IMR-90 (cell line): ENCODE results near the gene WRAP73. TPM values are rescaled to one million over a fixed set of nuclear protein-coding genes. Genes with fewer than 3 reads are reported as not detected.

ENCODE experiments used
- ATAC-seq: fragments of 200-7000 bp; cut with Tn5 transposase; 2 replicates; pipeline ENCODE4 v1.9.1; 2020; ENCODE audit warnings: low read depth, mild to moderate bottlenecking, moderate library complexity
- BruUV-seq: library from RNA; stranded (reverse); fragments of 400-500 nt; replicated peaks from 2 replicates; lab custom pipeline; 2021; lab: Mats Ljungman, UMichigan
- CTCF ChIA-PET: fragments of 300-600 bp; formaldehyde crosslinking; extraction: SDS; loops from one replicate; lab custom pipeline; 2021; ENCODE audit warnings: antibody characterized with exemption; lab: Yijun Ruan, JAX
- POLR2A ChIA-PET: fragments of 300-600 bp; sonication (Branson Sonifier 250); formaldehyde crosslinking; loops from one replicate; lab custom pipeline; 2022; ENCODE audit warnings: antibody characterized with exemption; ENCODE audit not compliant: unreplicated experiment; lab: Charles Lee
- DNase-seq: peaks from one replicate; pipeline ENCODE4 v3.0.0; 2013
- H2AFZ ChIP-seq: replicated peaks from 2 replicates; pipeline ENCODE3; 2013; ENCODE audit warnings: low read length, mild to moderate bottlenecking; ENCODE audit not compliant: poor library complexity
- H2AK5ac ChIP-seq: 2 replicates; pipeline ENCODE4 v1.6.1; 2013; ENCODE audit warnings: low read depth, low read length, inconsistent platforms
- H2AK9ac ChIP-seq: replicated peaks from 2 replicates; pipeline ENCODE3; 2013; ENCODE audit warnings: mild to moderate bottlenecking, low read depth, low read length, moderate library complexity; ENCODE audit not compliant: poor library complexity
- H2BK120ac ChIP-seq: 2 replicates; pipeline ENCODE4 v1.6.1; 2013; ENCODE audit warnings: low read depth, low read length, inconsistent platforms
- H2BK15ac ChIP-seq: 3 replicates; pipeline ENCODE4 v1.6.1; 2013; ENCODE audit warnings: low read depth, low read length, inconsistent platforms
- H2BK20ac ChIP-seq: 2 replicates; pipeline ENCODE4 v1.6.1; 2013; ENCODE audit warnings: low read depth, mild to moderate bottlenecking, inconsistent platforms, low read length, moderate library complexity
- H2BK5ac ChIP-seq: 2 replicates; pipeline ENCODE4 v1.6.1; 2013; ENCODE audit warnings: mild to moderate bottlenecking, low read depth, low read length, inconsistent platforms; ENCODE audit not compliant: poor library complexity, severe bottlenecking
- H3K14ac ChIP-seq: replicated peaks from 2 replicates; pipeline ENCODE4 v1.6.1; 2013; ENCODE audit warnings: low read depth, low read length, inconsistent platforms
- H3K18ac ChIP-seq: 2 replicates; pipeline ENCODE4 v1.6.1; 2013; ENCODE audit warnings: low read depth, low read length, control low read depth
- H3K23ac ChIP-seq: 2 replicates; pipeline ENCODE4 v1.6.1; 2013; ENCODE audit warnings: low read depth, low read length, inconsistent platforms
- H3K27ac ChIP-seq: 2 replicates; pipeline ENCODE4 v1.5.1; 2013; ENCODE audit warnings: mild to moderate bottlenecking, control low read depth, low read length; ENCODE audit not compliant: insufficient read depth
- H3K27me3 ChIP-seq: 2 replicates; pipeline ENCODE4 v1.6.1; 2013; ENCODE audit warnings: low read length; ENCODE audit not compliant: control insufficient read depth, insufficient read depth
- H3K36me3 ChIP-seq: 2 replicates; pipeline ENCODE4 v1.6.1; 2013; ENCODE audit warnings: low read length, mixed read lengths; ENCODE audit not compliant: control insufficient read depth, insufficient read depth
- H3K4ac ChIP-seq: 2 replicates; pipeline ENCODE4 v1.6.1; 2013; ENCODE audit warnings: low read depth, low read length, inconsistent platforms
- H3K4me1 ChIP-seq: 2 replicates; pipeline ENCODE4 v1.6.1; 2013; ENCODE audit warnings: low read length, mixed read lengths; ENCODE audit not compliant: control insufficient read depth, insufficient read depth
- H3K4me2 ChIP-seq: 2 replicates; pipeline ENCODE4 v1.6.1; 2013; ENCODE audit warnings: low read depth, mild to moderate bottlenecking, control low read depth, low read length, moderate library complexity
- H3K4me3 ChIP-seq: 2 replicates; pipeline ENCODE4 v1.5.1; 2013; ENCODE audit warnings: low read depth, mild to moderate bottlenecking, control low read depth, low read length, moderate library complexity; ENCODE audit not compliant: insufficient read depth
- H3K56ac ChIP-seq: 2 replicates; pipeline ENCODE4 v1.6.1; 2013; ENCODE audit warnings: low read length, inconsistent platforms; ENCODE audit not compliant: insufficient read depth; ENCODE audit errors: extremely low read depth
- H3K79me1 ChIP-seq, 2 experiments: 2 replicates each; pipeline ENCODE4 v1.6.1; 2013; ENCODE audit warnings: low read length in 2 of 2, inconsistent platforms in 1 of 2, low read depth in 1 of 2
- H3K9ac ChIP-seq: 2 replicates; pipeline ENCODE4 v1.6.1; 2013; ENCODE audit warnings: low read depth, low read length, control low read depth
- H3K9me1 ChIP-seq: 2 replicates; pipeline ENCODE4 v1.6.1; 2013; ENCODE audit warnings: low read length, inconsistent platforms; ENCODE audit not compliant: insufficient read depth
- H3K9me3 ChIP-seq: 2 replicates; pipeline ENCODE4 v1.6.1; 2013; ENCODE audit warnings: low read length; ENCODE audit not compliant: control insufficient read depth, insufficient read depth
- H4K20me1 ChIP-seq: 2 replicates; pipeline ENCODE4 v1.6.1; 2013; ENCODE audit warnings: low read length, inconsistent platforms; ENCODE audit not compliant: insufficient read depth
- H4K5ac ChIP-seq: 2 replicates; pipeline ENCODE4 v1.6.1; 2013; ENCODE audit warnings: mild to moderate bottlenecking, low read depth, low read length, control low read depth
- H4K8ac ChIP-seq, 2 experiments: 2 replicates each; pipeline ENCODE4 v1.6.1; 2013; ENCODE audit warnings: low read depth in 2 of 2, low read length in 2 of 2, control low read depth in 1 of 2, inconsistent platforms in 1 of 2
- H4K91ac ChIP-seq: 2 replicates; pipeline ENCODE4 v1.6.1; 2013; ENCODE audit warnings: low read depth, low read length, inconsistent platforms; ENCODE audit not compliant: insufficient read depth
- CEBPB ChIP-seq: IDR thresholded peaks from 2 replicates; pipeline ENCODE4 v1.6.1; 2012; ENCODE audit warnings: low read depth, low read length, improper control_type of control experiment
- CHD1 ChIP-seq: IDR thresholded peaks from 2 replicates; pipeline ENCODE4 v1.6.1; 2012; ENCODE audit warnings: low read depth, low read length, improper control_type of control experiment
- FOS ChIP-seq: fragments of 150-350 bp; IDR thresholded peaks from 2 replicates; pipeline ENCODE4 v1.6.1; 2016; ENCODE audit warnings: low read depth, low read length
- MAFK ChIP-seq: IDR thresholded peaks from 2 replicates; pipeline ENCODE4 v1.6.1; 2012; ENCODE audit warnings: low read depth, low read length, improper control_type of control experiment
- MXI1 ChIP-seq: IDR thresholded peaks from 2 replicates; pipeline ENCODE4 v1.6.1; 2012; ENCODE audit warnings: low read depth, mild to moderate bottlenecking, low read length, moderate library complexity, borderline replicate concordance
- NFE2L2 ChIP-seq: fragments of 150-350 bp; IDR thresholded peaks from 2 replicates; pipeline ENCODE4 v1.6.1; 2016; ENCODE audit warnings: low read depth, mild to moderate bottlenecking, low read length
- POLR2A ChIP-seq: IDR thresholded peaks from 2 replicates; pipeline ENCODE4 v1.6.1; 2012; ENCODE audit warnings: mild to moderate bottlenecking, low read depth, low read length
- RAD21 ChIP-seq: IDR thresholded peaks from 2 replicates; pipeline ENCODE4 v1.6.1; 2012; ENCODE audit warnings: low read length, improper control_type of control experiment
- RCOR1 ChIP-seq: IDR thresholded peaks from 2 replicates; pipeline ENCODE4 v1.6.1; 2012; ENCODE audit warnings: mild to moderate bottlenecking, low read length, improper control_type of control experiment; ENCODE audit not compliant: insufficient replicate concordance
- RFX5 ChIP-seq: IDR thresholded peaks from 2 replicates; pipeline ENCODE4 v1.8.0; 2012; ENCODE audit warnings: low read depth, mild to moderate bottlenecking, low read length, moderate library complexity
- WGBS, 2 experiments: methylation state at CpG; one replicate each; pipeline versions ENCODE4 v1.1.5 to v1.1.7; 2013; ENCODE audit warnings: missing lambda C conversion rate in 2 of 2; ENCODE audit not compliant: insufficient read length in 1 of 2; ENCODE audit errors: extremely low coverage in 2 of 2; 5-methylcytosine and 5-hydroxymethylcytosine counted together
- dilution Hi-C: fragments of 300-500 bp; cut with HindIII; formaldehyde crosslinking; loops from one replicate; pipeline ENCODE4 v1.14.3; 2018; ENCODE audit warnings: low sequenced_read_pairs; ENCODE audit not compliant: unreplicated experiment
- in situ Hi-C: fragments of 300-500 bp; cut with MboI; formaldehyde crosslinking; loops from 3 replicates; pipeline ENCODE4 v1.14.3; 2019; ENCODE audit warnings: low sequenced_read_pairs, inconsistent platforms, mixed read lengths
- intact Hi-C: fragments of 100-400 bp; cut with micrococcal nuclease; formaldehyde crosslinking; loops from 2 replicates; pipeline ENCODE4 v1.10.0; 2022
- polyA plus RNA-seq, 3 experiments: library from polyadenylated mRNA; depleted of rRNA; stranded (reverse); fragments of >200 nt; gene quantifications; 2 replicates each; pipeline ENCODE4 v1.2.3, GENCODE V29; 2012; ENCODE audit warnings: low replicate concordance in 1 of 3
- total RNA-seq: library from RNA; depleted of rRNA; stranded (reverse); fragments of >200 nt; gene quantifications from 2 replicates; pipeline ENCODE4 v1.2.3, GENCODE V29; 2012
- TF ChIP-seq, protein P1 (sequence below): conservative IDR thresholded peaks from 2 replicates; pipeline ENCODE4 v1.5.1; 2012; ENCODE audit warnings: mild to moderate bottlenecking, low read depth, low read length, improper control_type of control experiment

WRAP73 gene
- total and polyA plus RNA-seq, 2 of the 4 experiments (the other 2 are of a cell fraction): 10.8 to 23.6 TPM

GRCh38 chr1:3678361-3679097 lies 28.6 kb upstream of the WRAP73 start:
- H2BK120ac ChIP-seq: no peak overlapping the region
- H2AFZ ChIP-seq: no peak overlapping the region
- ChIA-PET CTCF (no interaction called here), POLR2A (no interaction called here)
- ATAC-seq: no peak
- no peak overlapping the region for H3K4me2 ChIP-seq
- H3K9me1 ChIP-seq: no peaks in the 10 kb centered on the region
- H2BK20ac ChIP-seq: no peak overlapping the region
- no peak for DNase-seq
- H3K18ac ChIP-seq: no peak overlapping the region
- H3K14ac ChIP-seq: no peak overlapping the region
- intact Hi-C loops: no loop called here
- no peaks in the 10 kb centered on the region for H3K4me1 ChIP-seq
- 58% methylated on average over 15 of the region's 21 CpGs; no CpG with 5 or more reads in 1 of the 2 experiments for WGBS, 2 experiments
- H4K8ac ChIP-seq: no peak overlapping the region
- dilution Hi-C loops: no loop called here
- TF ChIP-seq NFE2L2: no peak
- no peak for TF ChIP-seq RFX5
- TF ChIP-seq, protein P1, sequence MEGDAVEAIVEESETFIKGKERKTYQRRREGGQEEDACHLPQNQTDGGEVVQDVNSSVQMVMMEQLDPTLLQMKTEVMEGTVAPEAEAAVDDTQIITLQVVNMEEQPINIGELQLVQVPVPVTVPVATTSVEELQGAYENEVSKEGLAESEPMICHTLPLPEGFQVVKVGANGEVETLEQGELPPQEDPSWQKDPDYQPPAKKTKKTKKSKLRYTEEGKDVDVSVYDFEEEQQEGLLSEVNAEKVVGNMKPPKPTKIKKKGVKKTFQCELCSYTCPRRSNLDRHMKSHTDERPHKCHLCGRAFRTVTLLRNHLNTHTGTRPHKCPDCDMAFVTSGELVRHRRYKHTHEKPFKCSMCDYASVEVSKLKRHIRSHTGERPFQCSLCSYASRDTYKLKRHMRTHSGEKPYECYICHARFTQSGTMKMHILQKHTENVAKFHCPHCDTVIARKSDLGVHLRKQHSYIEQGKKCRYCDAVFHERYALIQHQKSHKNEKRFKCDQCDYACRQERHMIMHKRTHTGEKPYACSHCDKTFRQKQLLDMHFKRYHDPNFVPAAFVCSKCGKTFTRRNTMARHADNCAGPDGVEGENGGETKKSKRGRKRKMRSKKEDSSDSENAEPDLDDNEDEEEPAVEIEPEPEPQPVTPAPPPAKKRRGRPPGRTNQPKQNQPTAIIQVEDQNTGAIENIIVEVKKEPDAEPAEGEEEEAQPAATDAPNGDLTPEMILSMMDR: no peak
- TF ChIP-seq RCOR1: no peak
- no peak for TF ChIP-seq RAD21
- TF ChIP-seq FOS: no peak
- no peak for TF ChIP-seq POLR2A
- TF ChIP-seq CHD1: no peak
- no peak for TF ChIP-seq CEBPB
- no peak for TF ChIP-seq MXI1
- no peak for TF ChIP-seq MAFK
- no peak overlapping the region for H3K9ac ChIP-seq
- no peak overlapping the region for H2BK15ac ChIP-seq
- no peaks in the 10 kb centered on the region for H3K79me1 ChIP-seq
- in situ Hi-C loops: no loop called here
- H4K20me1 ChIP-seq: no peaks in the 10 kb centered on the region
- H4K5ac ChIP-seq: no peak overlapping the region
- H3K4me3 ChIP-seq: no peak overlapping the region
- H3K36me3 ChIP-seq: no peaks in the 10 kb centered on the region
- no peak overlapping the region for H4K91ac ChIP-seq
- no peak overlapping the region for H3K23ac ChIP-seq
- no peak overlapping the region for H2BK5ac ChIP-seq
- no peaks in the 10 kb centered on the region for H3K9me3 ChIP-seq
- BruUV-seq: no TSS peak
- no peak overlapping the region for H3K56ac ChIP-seq
- peaks cover 9% of the 10 kb centered on the region; the same call in 1 of the 2 replicates for H3K27me3 ChIP-seq
- no peak overlapping the region for H2AK5ac ChIP-seq
- H3K4ac ChIP-seq: no peak overlapping the region
- H3K27ac ChIP-seq: no peak overlapping the region
- H2AK9ac ChIP-seq: no peak overlapping the region
